Measurements from ENCODE around the gene TMEM123.
"Not testable (repeated sequence)": the region's sequence is repeated elsewhere in the genome, so short reads cannot be mapped to it uniquely, and the experiment has no call there.

TMEM123 gene

GRCh38 chr11:102382384-102382783, 70.2 kb downstream of the TMEM123 start:
- Mint-ChIP-seq H3K9me3 (no peaks in the 10 kb centered on the region), H3K4me1 (peaks cover 2% of the 10 kb centered on the region), H3K27me3 (no peaks in the 10 kb centered on the region), H3K36me3 (peaks cover 21% of the 10 kb centered on the region), H3K4me3 (no peak overlapping the region), H3K27ac (no peak overlapping the region)
- DNase-seq (ENCODE audit: low spot score in 2 of 2), result no peak
- ATAC-seq (ENCODE audit: low read depth), result no peak

- peak overlapping the region; percentile 47 for H3K27ac Mint-ChIP-seq
Observed at GRCh38 chr11:102378818-102379217, 73.7 kb downstream of the TMEM123 start.

GRCh38 chr11:102377891-102378290, 74.7 kb downstream of the TMEM123 start:
- ATAC-seq (ENCODE audit: low read depth) (no peak), DNase-seq (ENCODE audit: low spot score in 2 of 2) (no peak)
- Mint-ChIP-seq H3K27me3 (no peaks in the 10 kb centered on the region), H3K27ac (no peak overlapping the region), H3K9me3 (no peaks in the 10 kb centered on the region), H3K4me1 (no peaks in the 10 kb centered on the region), H3K4me3 (no peak overlapping the region), H3K36me3 (peaks cover 22% of the 10 kb centered on the region)

More at GRCh38 chr11:102378818-102379217, 73.7 kb downstream of the TMEM123 start:
- peaks cover 23% of the 10 kb centered on the region for H3K36me3 Mint-ChIP-seq
- H3K27me3 Mint-ChIP-seq, result no peaks in the 10 kb centered on the region
- ATAC-seq (ENCODE audit: low read depth) (no peak), DNase-seq (ENCODE audit: low spot score in 2 of 2) (no peak)
- no peak overlapping the region for H3K4me3 Mint-ChIP-seq
- no peaks in the 10 kb centered on the region for H3K9me3 Mint-ChIP-seq
- H3K4me1 Mint-ChIP-seq, result no peaks in the 10 kb centered on the region

DNA sequence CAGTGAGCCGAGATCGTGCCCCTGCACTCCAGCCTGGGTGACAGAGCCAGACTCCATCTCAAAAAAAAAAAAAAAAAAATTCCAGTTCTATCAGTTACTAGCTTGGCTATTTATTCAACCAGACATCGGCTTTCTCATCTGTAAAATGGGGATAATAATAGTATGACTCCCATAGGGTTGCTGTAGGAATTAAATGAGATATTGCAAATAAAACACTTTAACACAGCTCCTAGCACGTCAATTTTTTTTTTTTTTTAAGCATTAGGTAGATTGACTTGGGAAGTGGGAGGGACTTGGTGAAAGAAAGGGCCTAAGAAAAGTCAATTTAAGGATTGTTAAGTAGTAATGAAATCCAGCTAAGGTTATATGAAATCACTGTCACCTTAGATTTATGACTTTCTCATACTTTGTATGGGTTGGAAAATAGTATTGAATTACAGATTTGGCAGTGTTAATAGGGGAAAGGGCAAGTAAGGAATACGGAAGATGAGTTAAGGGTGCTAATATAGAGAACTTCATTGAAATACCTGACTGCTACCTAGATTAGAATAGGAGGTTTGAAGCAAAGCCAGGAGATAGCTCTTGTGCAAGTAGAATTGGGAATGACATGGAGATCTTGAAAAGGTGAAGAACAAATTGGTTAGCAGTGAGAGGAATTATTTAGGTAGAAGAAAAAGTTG, 76.7 kb downstream of the TMEM123 start:
- Mint-ChIP-seq H3K9me3 (no peaks in the 10 kb centered on the region), H3K27ac (no peak overlapping the region), H3K27me3 (no peaks in the 10 kb centered on the region), H3K4me1 (peaks cover 5% of the 10 kb centered on the region), H3K36me3 (peaks cover 26% of the 10 kb centered on the region), H3K4me3 (no peak overlapping the region)
- ATAC-seq (ENCODE audit: low read depth) (no peak), DNase-seq (ENCODE audit: low spot score in 2 of 2) (no peak)

GRCh38 chr11:102374633-102375424, 77.7 kb downstream of the TMEM123 start:
- peaks cover 24% of the 10 kb centered on the region for H3K36me3 Mint-ChIP-seq
- ATAC-seq (ENCODE audit: low read depth); H3K27ac Mint-ChIP-seq; H3K9me3 Mint-ChIP-seq; DNase-seq (ENCODE audit: low spot score in 2 of 2); H3K27me3 Mint-ChIP-seq; H3K4me3 Mint-ChIP-seq; H3K4me1 Mint-ChIP-seq: not testable (repeated sequence)

- H3K27me3 Mint-ChIP-seq, result no peaks in the 10 kb centered on the region
- H3K27ac Mint-ChIP-seq, result peak overlapping the region; percentile 58
- ATAC-seq (ENCODE audit: low read depth) (peak; percentile 93), DNase-seq (ENCODE audit: low spot score in 2 of 2) (no peak)
- peaks cover 16% of the 10 kb centered on the region for H3K4me1 Mint-ChIP-seq
- no peaks in the 10 kb centered on the region for H3K9me3 Mint-ChIP-seq
- H3K4me3 Mint-ChIP-seq, result no peak overlapping the region
- H3K36me3 Mint-ChIP-seq, result peaks cover 40% of the 10 kb centered on the region
Observed at GRCh38 chr11:102368472-102368871, 84.1 kb downstream of the TMEM123 start.

GRCh38 chr11:102367364-102367763, 85.2 kb downstream of the TMEM123 start:
- H3K4me1 Mint-ChIP-seq, result peaks cover 16% of the 10 kb centered on the region
- no peak overlapping the region for H3K4me3 Mint-ChIP-seq
- H3K27me3 Mint-ChIP-seq, result no peaks in the 10 kb centered on the region
- DNase-seq (ENCODE audit: low spot score in 2 of 2), result no peak
- no peaks in the 10 kb centered on the region for H3K9me3 Mint-ChIP-seq
- H3K36me3 Mint-ChIP-seq, result peaks cover 40% of the 10 kb centered on the region
- H3K27ac Mint-ChIP-seq, result peak overlapping the region; percentile 58
- ATAC-seq (ENCODE audit: low read depth), result peak; percentile 37

DNA sequence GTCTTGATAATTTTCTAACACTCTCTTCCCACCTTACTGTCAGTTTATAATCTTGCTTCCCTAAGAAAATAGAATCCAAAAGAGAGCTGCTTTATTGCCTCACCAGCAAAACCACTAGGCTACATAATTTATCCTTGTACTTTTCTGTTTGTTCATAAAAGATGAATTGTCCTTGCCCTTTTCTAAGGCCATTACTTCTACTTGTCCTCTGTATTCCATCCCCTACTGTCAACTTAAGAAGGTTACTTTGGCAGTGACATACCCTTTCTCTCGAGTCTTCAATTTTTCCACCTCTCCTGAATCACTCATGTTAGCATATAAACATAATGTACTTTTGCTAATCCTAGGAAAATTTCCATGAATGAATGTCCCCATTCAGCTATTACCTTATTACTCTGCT, 87.6 kb downstream of the TMEM123 start:
- peaks cover 1% of the 10 kb centered on the region for H3K9me3 Mint-ChIP-seq
- no peaks in the 10 kb centered on the region for H3K27me3 Mint-ChIP-seq
- no peak for ATAC-seq (ENCODE audit: low read depth)
- peak overlapping the region; percentile 4 for H3K27ac Mint-ChIP-seq
- DNase-seq (ENCODE audit: low spot score in 2 of 2), result no peak
- H3K4me3 Mint-ChIP-seq, result no peak overlapping the region
- H3K36me3 Mint-ChIP-seq, result peaks cover 48% of the 10 kb centered on the region
- H3K4me1 Mint-ChIP-seq, result peaks cover 23% of the 10 kb centered on the region

- H3K4me1 Mint-ChIP-seq, result peaks cover 23% of the 10 kb centered on the region
- no peaks in the 10 kb centered on the region for H3K27me3 Mint-ChIP-seq
- H3K4me3 Mint-ChIP-seq, result no peak overlapping the region
- H3K27ac Mint-ChIP-seq, result no peak overlapping the region
- DNase-seq (ENCODE audit: low spot score in 2 of 2) (no peak), ATAC-seq (ENCODE audit: low read depth) (peak; percentile 54)
- H3K9me3 Mint-ChIP-seq, result peaks cover 3% of the 10 kb centered on the region
- peaks cover 52% of the 10 kb centered on the region for H3K36me3 Mint-ChIP-seq
Observed at GRCh38 chr11:102361086-102362031, 91.2 kb downstream of the TMEM123 start.

DNA sequence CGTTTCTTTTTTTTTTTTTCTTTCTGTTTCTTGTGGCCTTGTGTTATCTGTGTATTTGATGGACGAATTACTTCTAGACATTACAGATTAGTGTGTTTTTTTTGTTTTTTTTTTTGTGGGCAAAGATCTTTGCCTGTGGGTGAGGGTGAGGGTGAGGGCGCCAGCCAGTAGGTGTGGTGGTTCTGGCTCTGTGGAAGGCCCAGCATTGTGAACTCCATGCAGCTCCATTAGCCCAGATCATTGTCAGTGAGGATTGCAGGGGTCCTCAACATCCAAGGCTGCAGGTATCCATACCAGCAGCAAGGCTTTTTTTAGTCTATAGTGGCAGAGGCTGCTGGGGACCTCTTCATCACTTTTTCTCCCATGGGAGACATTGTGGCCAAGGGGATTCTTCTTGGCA, 91.9 kb downstream of the TMEM123 start:
- ATAC-seq (ENCODE audit: low read depth), result no peak

DNA sequence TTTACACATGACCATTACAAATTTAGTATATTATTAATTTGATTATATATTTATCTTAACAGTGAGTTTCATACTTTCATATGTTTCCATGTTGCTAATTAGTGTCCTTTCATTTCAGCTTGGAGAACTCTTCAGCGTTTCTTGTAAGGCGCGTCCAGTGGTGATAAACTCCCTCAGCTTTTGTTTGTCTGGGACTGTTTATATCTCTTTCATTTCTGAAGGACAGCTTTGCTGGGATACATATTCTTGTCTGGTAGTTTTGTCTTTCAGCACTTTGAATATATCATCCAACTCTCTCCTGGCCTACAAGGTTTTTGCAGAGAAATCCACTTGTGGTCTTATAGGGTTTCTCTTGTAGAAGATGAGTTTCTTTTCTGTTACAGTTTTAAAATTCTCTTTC, 93.2 kb downstream of the TMEM123 start:
- no peak for DNase-seq (ENCODE audit: low spot score in 2 of 2)
- Mint-ChIP-seq H3K27ac (no peak overlapping the region), H3K27me3 (no peaks in the 10 kb centered on the region), H3K9me3 (peaks cover 3% of the 10 kb centered on the region), H3K4me3 (no peak overlapping the region), H3K36me3 (peaks cover 46% of the 10 kb centered on the region), H3K4me1 (peaks cover 23% of the 10 kb centered on the region)
- ATAC-seq (ENCODE audit: low read depth), result no peak

More for the DNA sequence above, 91.9 kb downstream of the TMEM123 start:
- Mint-ChIP-seq H3K4me1 (peaks cover 23% of the 10 kb centered on the region), H3K9me3 (peaks cover 3% of the 10 kb centered on the region), H3K27me3 (no peaks in the 10 kb centered on the region), H3K4me3 (no peak overlapping the region), H3K36me3 (peaks cover 51% of the 10 kb centered on the region), H3K27ac (no peak overlapping the region)
- no peak for DNase-seq (ENCODE audit: low spot score in 2 of 2)

DNA sequence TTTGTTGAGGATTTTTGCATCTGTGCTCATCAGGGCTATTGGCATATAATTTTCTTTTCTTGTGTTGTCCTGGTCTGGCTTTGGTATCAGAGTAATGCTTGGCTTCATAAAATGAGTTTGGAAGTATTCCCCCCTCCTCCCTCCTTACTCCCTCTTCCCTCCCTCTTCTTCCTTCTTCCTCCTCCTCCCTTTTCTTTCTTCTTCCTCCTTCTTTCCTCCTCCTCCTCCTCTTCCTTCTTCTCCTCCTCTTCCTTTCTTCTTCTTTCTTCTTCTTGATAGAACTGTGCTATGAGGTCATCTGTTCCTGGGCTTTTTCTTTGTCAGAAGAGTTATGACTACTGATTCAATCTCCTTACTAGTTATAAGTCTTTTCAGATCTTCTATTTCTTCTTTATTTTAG, 95.4 kb downstream of the TMEM123 start:
- H3K4me3 Mint-ChIP-seq, result no peak overlapping the region

GRCh38 chr11:102347462-102348370, 104.8 kb downstream of the TMEM123 start:
- H3K4me3 Mint-ChIP-seq, result peak overlapping the region; percentile 95
- no peak for DNase-seq (ENCODE audit: low spot score in 2 of 2)
- ATAC-seq (ENCODE audit: low read depth), result peak; percentile 0
- H3K9me3 Mint-ChIP-seq, result no peaks in the 10 kb centered on the region
- H3K27ac Mint-ChIP-seq, result peak overlapping the region; percentile 98
- peaks cover 22% of the 10 kb centered on the region for H3K4me1 Mint-ChIP-seq
- no peaks in the 10 kb centered on the region for H3K27me3 Mint-ChIP-seq
- peaks cover 14% of the 10 kb centered on the region for H3K36me3 Mint-ChIP-seq

More for the DNA sequence above, 95.4 kb downstream of the TMEM123 start:
- H3K9me3 Mint-ChIP-seq, result peaks cover 3% of the 10 kb centered on the region
- H3K4me1 Mint-ChIP-seq, result peaks cover 23% of the 10 kb centered on the region
- no peak for DNase-seq (ENCODE audit: low spot score in 2 of 2)
- H3K27ac Mint-ChIP-seq, result no peak overlapping the region
- peaks cover 44% of the 10 kb centered on the region for H3K36me3 Mint-ChIP-seq
- H3K27me3 Mint-ChIP-seq, result no peaks in the 10 kb centered on the region
- no peak for ATAC-seq (ENCODE audit: low read depth)
